Kidney (tissue), 14 donors: Measurements from ENCODE around the gene PPP1R15A. TPM values are rescaled to one million over a fixed set of nuclear protein-coding genes. Genes with fewer than 3 reads are reported as not detected.

ENCODE experiments used
- DNase-seq, 5 donors: peaks; one replicate each; pipeline ENCODE4 v3.0.0-alpha.2; 2013 to 2020
- FAIRE-seq: peaks from 2 replicates; lab custom pipeline; 2012; peaks lifted over from hg19 to GRCh38; lab: Jason Lieb, UNC
- H3K27ac ChIP-seq, 2 donors: one replicate each; pipeline ENCODE4 v1.7.0; 2013; ENCODE audit warnings: low read depth in 2 of 2, low read length in 2 of 2, inconsistent platforms in 1 of 2
- H3K27me3 ChIP-seq: one replicate; pipeline ENCODE4 v1.7.1; 2013; ENCODE audit warnings: low read length, inconsistent platforms; ENCODE audit not compliant: control insufficient read depth, insufficient read depth
- H3K36me3 ChIP-seq, 3 donors: one replicate each; pipeline versions ENCODE4 v1.7.0 to v1.7.1; 2013; ENCODE audit warnings: low read length in 3 of 3, control low read depth in 1 of 3, inconsistent platforms in 1 of 3; ENCODE audit not compliant: insufficient read depth in 3 of 3, control insufficient read depth in 2 of 3
- H3K4me1 ChIP-seq, 3 donors: one replicate each; pipeline versions ENCODE4 v1.7.0 to v1.7.1; 2013; ENCODE audit warnings: low read length in 3 of 3, inconsistent platforms in 1 of 3, low read depth in 1 of 3; ENCODE audit not compliant: control insufficient read depth in 2 of 3, insufficient read depth in 2 of 3
- H3K4me3 ChIP-seq, 3 donors: one replicate each; pipeline versions ENCODE4 v1.7.0 to v1.8.1; 2013; ENCODE audit warnings: low read length in 3 of 3, control low read depth in 1 of 3, inconsistent platforms in 1 of 3
- H3K9ac ChIP-seq, 3 donors: one replicate each; pipeline versions ENCODE4 v1.7.0 to v1.7.1; 2013; ENCODE audit warnings: low read length in 3 of 3, control low read depth in 1 of 3, inconsistent platforms in 1 of 3
- H3K9me3 ChIP-seq, 3 donors: one replicate each; pipeline versions ENCODE4 v1.7.0 to v1.7.1; 2013; ENCODE audit warnings: low read length in 3 of 3, control low read depth in 1 of 3, inconsistent platforms in 1 of 3; ENCODE audit not compliant: control insufficient read depth in 2 of 3, insufficient read depth in 1 of 3
- CTCF ChIP-seq: IDR thresholded peaks from 3 replicates; pipeline ENCODE4 v1.5.1; 2012; ENCODE audit warnings: mild to moderate bottlenecking, moderate library complexity, borderline replicate concordance; ENCODE audit not compliant: insufficient read depth; ENCODE audit errors: extremely low read depth
- intact Hi-C: fragments of 100-400 bp; cut with DNase I; formaldehyde crosslinking; loops from one replicate; pipeline ENCODE4 v1.11.1; 2022
- polyA plus RNA-seq: library from polyadenylated mRNA; stranded (reverse); fragments of 350-450 nt; fragmentation: Illumina TruSeq; extraction: RNeasy Lipid Tissue Mini Kit (QIAGEN cat#74804); gene quantifications from one replicate; pipeline ENCODE4 v1.2.3, GENCODE V29; 2014; ENCODE audit warnings: low read depth, low replicate concordance; ENCODE audit not compliant: insufficient read depth
- total RNA-seq: library from RNA; stranded (reverse); fragmentation: NEBNext Ultra II Directional; extraction: Animal tissue kit (Norgen Biotek cat#: 25700); gene quantifications from one replicate; pipeline ENCODE4 v1.2.1, GENCODE V29; 2021
- donor health status: control.
- donor health status: control.
- donor health status: control.
- donor health status: control.
- donor health status: control.
- donor health status: DM: yes; HTN: yes; CAD: no.
- donor health status: Normal renal cell carcinoma (clear cell type).

PPP1R15A gene
- total and polyA plus RNA-seq, 2 donors from 2014 or later = 24.7 to 45.1 TPM

DNA sequence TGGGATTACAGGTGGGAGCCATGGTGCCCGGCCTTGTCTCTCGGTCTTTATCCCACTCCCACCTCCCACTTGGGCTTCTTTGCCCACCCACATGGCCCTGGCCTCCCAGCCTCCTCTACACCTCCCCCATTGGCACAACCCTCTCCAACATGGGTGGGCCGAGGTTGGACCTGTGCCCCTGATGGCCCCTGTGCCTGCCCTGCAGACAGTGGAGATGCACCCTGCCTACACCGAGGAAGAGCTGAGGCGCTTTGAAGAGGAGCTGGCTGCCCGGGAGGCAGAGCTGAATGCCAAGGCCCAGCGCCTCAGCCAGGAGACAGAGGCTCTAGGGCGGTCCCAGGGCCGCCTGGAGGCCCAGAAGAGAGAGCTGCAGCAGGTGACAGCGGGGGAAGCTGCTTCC is 48.7 kb downstream of the PPP1R15A start:
- Histone ChIP-seq H3K27ac (no peak overlapping the region), H3K36me3 (peaks cover 0 to 13% (median 12%) of the 10 kb centered on the region in 3 donors), H3K4me3 (no peak overlapping the region), H3K9me3 (no peaks in the 10 kb centered on the region), H3K9ac (no peak overlapping the region), H3K27me3 (no peaks in the 10 kb centered on the region), H3K4me1 (no peaks in the 10 kb centered on the region)
- no peak for FAIRE-seq
- TF ChIP-seq CTCF = no peak
- peak in 1 of 5 donors; percentile 59 for DNase-seq
- intact Hi-C loops = no loop called here

DNA sequence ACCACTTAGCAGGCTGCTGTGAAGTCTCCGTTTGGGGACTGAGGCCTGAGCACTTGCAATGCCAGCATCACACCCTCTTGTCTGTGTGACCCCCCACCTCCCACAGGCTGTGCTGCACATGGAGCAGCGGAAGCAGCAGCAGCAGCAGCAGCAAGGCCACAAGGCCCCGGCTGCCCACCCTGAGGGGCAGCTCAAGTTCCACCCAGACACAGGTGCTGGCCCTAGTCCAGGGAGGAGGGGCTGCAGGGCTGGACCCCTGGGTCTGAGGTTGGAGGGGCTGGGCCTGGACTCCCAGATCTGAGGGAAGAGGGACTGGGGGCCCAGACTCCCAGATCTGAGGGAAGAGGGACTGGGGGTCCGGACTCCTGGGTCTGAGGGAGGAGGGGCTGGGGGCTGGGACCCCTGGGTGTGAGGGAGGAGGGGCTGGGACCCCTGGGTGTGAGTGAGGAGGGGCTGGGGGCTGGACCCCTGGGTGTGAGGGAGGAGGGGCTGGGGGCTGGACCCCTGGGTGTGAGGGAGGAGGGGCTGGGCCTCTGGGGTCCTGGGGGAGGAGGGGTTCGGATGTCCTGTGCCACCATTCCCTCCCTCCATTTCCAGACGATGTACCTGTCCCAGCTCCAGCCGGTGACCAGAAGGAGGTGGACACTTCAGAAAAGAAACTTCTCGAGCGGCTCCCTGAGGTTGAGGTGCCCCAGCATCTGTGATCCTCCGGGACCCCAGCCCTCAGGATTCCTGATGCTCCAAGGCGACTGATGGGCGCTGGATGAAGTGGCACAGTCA is 49.7 kb downstream of the PPP1R15A start:
- peaks cover 0 to 13% (median 12%) of the 10 kb centered on the region in 3 donors for H3K36me3 ChIP-seq
- H3K4me1 ChIP-seq = no peaks in the 10 kb centered on the region
- H3K4me3 ChIP-seq = no peak overlapping the region
- FAIRE-seq (no peak), DNase-seq (peak in 1 of 5 donors; percentile 59)
- intact Hi-C loops = no loop called here
- TF ChIP-seq CTCF = no peak
- no peak overlapping the region for H3K27ac ChIP-seq
- H3K9me3 ChIP-seq = no peaks in the 10 kb centered on the region
- no peaks in the 10 kb centered on the region for H3K27me3 ChIP-seq
- no peak overlapping the region for H3K9ac ChIP-seq

GRCh38 chr19:48922548-48923490 is 50.6 kb downstream of the PPP1R15A start:
- Histone ChIP-seq H3K27ac (no peak overlapping the region), H3K9me3 (no peaks in the 10 kb centered on the region), H3K36me3 (peaks cover 0 to 13% (median 11%) of the 10 kb centered on the region in 3 donors), H3K9ac (no peak overlapping the region), H3K27me3 (no peaks in the 10 kb centered on the region), H3K4me3 (no peak overlapping the region), H3K4me1 (no peaks in the 10 kb centered on the region)
- FAIRE-seq (no peak), DNase-seq (peak in 1 of 5 donors; percentile 48)
- intact Hi-C loops = no loop called here
- TF ChIP-seq CTCF = no peak
